Measurements from ENCODE around the gene LSM10.

DNA sequence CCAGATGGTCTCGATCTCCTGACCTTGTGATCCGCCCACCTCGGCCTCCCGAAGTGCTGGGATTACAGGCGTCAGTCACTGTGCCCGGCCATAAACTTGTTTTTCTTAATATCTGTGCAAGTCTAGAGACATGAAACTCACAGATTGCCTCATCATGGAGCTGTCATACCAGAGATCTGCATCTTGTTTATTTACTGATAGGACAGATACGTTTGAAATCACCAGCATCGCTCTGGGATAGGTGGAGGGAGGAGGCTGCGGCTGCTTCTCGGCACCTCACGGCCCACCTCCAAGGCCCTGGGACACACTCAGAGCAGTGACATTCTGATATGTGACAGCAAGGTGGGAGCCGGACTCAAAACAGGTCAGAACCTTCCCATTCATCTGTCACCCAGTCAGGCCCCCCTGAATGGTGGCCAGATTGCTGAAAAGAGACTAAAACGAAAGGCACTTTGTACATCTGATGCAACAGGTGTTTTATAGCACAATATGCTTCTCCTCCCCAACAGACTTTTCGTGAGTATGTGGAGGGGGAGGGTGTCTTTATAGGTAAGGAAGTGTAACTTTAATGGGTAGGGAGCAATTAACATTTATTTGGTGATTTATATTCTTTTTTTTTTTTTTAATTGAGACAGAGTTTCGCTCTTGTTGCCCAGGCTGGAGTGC lies 18.1 kb upstream of the LSM10 start:
- TF ChIP-seq, protein P1, sequence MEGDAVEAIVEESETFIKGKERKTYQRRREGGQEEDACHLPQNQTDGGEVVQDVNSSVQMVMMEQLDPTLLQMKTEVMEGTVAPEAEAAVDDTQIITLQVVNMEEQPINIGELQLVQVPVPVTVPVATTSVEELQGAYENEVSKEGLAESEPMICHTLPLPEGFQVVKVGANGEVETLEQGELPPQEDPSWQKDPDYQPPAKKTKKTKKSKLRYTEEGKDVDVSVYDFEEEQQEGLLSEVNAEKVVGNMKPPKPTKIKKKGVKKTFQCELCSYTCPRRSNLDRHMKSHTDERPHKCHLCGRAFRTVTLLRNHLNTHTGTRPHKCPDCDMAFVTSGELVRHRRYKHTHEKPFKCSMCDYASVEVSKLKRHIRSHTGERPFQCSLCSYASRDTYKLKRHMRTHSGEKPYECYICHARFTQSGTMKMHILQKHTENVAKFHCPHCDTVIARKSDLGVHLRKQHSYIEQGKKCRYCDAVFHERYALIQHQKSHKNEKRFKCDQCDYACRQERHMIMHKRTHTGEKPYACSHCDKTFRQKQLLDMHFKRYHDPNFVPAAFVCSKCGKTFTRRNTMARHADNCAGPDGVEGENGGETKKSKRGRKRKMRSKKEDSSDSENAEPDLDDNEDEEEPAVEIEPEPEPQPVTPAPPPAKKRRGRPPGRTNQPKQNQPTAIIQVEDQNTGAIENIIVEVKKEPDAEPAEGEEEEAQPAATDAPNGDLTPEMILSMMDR (conservative IDR thresholded peaks at IDR 0.05; ENCODE audit: low read depth, low read length) = no peak
- TF ChIP-seq EZH2 (IDR thresholded peaks at IDR 0.05; ENCODE audit: low read length, unreplicated experiment) = no peak

Measured in PC-3 (cell line).